A673 (cell line): ENCODE data around the gene FIBIN. TPM values are rescaled to one million over a fixed set of nuclear protein-coding genes. Genes with fewer than 3 reads are reported as not detected.

ENCODE experiments used
- BruUV-seq: library from RNA; stranded (reverse); fragments of 400-500 nt; replicated peaks from 2 replicates; lab custom pipeline; 2021; lab: Mats Ljungman, UMichigan
- CTCF ChIA-PET: fragments of 300-600 bp; sonication (Branson Sonifier 250); formaldehyde crosslinking; loops from one replicate; lab custom pipeline; 2022; ENCODE audit warnings: antibody characterized with exemption; lab: Charles Lee
- POLR2A ChIA-PET: fragments of 300-600 bp; sonication (Branson Sonifier 250); formaldehyde crosslinking; loops from one replicate; lab custom pipeline; 2022; ENCODE audit warnings: antibody characterized with exemption; ENCODE audit not compliant: low non-redundant PET; lab: Charles Lee
- DNase-seq: peaks from one replicate; pipeline ENCODE4 v3.0.0-alpha.2; 2015; ENCODE audit warnings: low spot score
- H3K27ac ChIP-seq: fragments of 200-600 bp; sonication (generic); 2 replicates; pipeline ENCODE4 v1.5.1; 2016; ENCODE audit warnings: mixed run types, low read depth, mild to moderate bottlenecking, mixed read lengths, antibody characterized with exemption, low read length; ENCODE audit not compliant: poor library complexity, severe bottlenecking
- H3K27me3 ChIP-seq: fragments of 200-600 bp; sonication (generic); replicated peaks from 2 replicates; pipeline ENCODE4 v1.6.1; 2017; ENCODE audit warnings: mixed run types, low read depth, mild to moderate bottlenecking, mixed read lengths, antibody characterized with exemption, low read length; ENCODE audit not compliant: insufficient read depth, poor library complexity
- H3K36me3 ChIP-seq: fragments of 200-600 bp; sonication (generic); 2 replicates; pipeline ENCODE4 v1.6.1; 2016; ENCODE audit warnings: mixed run types, mild to moderate bottlenecking, mixed read lengths, antibody characterized with exemption, low read length; ENCODE audit not compliant: insufficient read depth, poor library complexity, severe bottlenecking
- H3K4me1 ChIP-seq: fragments of 200-600 bp; sonication (generic); 2 replicates; pipeline ENCODE4 v1.6.1; 2017; ENCODE audit warnings: mixed run types, mild to moderate bottlenecking, mixed read lengths, antibody characterized with exemption, low read length; ENCODE audit not compliant: insufficient read depth, poor library complexity, severe bottlenecking
- H3K4me3 ChIP-seq: fragments of 200-600 bp; sonication (generic); 2 replicates; pipeline ENCODE4 v1.5.1; 2016; ENCODE audit warnings: low read depth, mixed run types, mild to moderate bottlenecking, mixed read lengths, low read length; ENCODE audit not compliant: poor library complexity, severe bottlenecking
- H3K9me3 ChIP-seq: fragments of 200-600 bp; sonication (generic); 2 replicates; pipeline ENCODE4 v1.6.1; 2016; ENCODE audit warnings: mixed run types, low read depth, mild to moderate bottlenecking, mixed read lengths, antibody characterized with exemption, low read length; ENCODE audit not compliant: poor library complexity, severe bottlenecking
- EZH2 ChIP-seq: fragments of 200-600 bp; sonication (generic); IDR thresholded peaks from 2 replicates; pipeline ENCODE4 v1.6.1; 2017; ENCODE audit warnings: borderline replicate concordance, low read depth, mild to moderate bottlenecking, mixed read lengths, antibody characterized with exemption, low read length; ENCODE audit not compliant: poor library complexity, severe bottlenecking
- intact Hi-C: fragments of 100-400 bp; cut with micrococcal nuclease; formaldehyde crosslinking; loops from one replicate; pipeline ENCODE4 v1.10.0; 2022; ENCODE audit not compliant: unreplicated experiment
- total RNA-seq: library from RNA; stranded (reverse); gene quantifications from 2 replicates; pipeline ENCODE4 v1.2.3, GENCODE V29; 2021
- TF ChIP-seq, protein P1 (sequence below): fragments of 300-800, 200-600 bp; sonication (generic); conservative IDR thresholded peaks from 2 replicates; pipeline ENCODE4 v1.5.1; 2017; ENCODE audit warnings: low read depth, mild to moderate bottlenecking, antibody characterized with exemption, low read length, moderate library complexity, mixed read lengths

The FIBIN gene
- total RNA-seq, 1 experiment from 2014 or later = 0.15 TPM

DNA sequence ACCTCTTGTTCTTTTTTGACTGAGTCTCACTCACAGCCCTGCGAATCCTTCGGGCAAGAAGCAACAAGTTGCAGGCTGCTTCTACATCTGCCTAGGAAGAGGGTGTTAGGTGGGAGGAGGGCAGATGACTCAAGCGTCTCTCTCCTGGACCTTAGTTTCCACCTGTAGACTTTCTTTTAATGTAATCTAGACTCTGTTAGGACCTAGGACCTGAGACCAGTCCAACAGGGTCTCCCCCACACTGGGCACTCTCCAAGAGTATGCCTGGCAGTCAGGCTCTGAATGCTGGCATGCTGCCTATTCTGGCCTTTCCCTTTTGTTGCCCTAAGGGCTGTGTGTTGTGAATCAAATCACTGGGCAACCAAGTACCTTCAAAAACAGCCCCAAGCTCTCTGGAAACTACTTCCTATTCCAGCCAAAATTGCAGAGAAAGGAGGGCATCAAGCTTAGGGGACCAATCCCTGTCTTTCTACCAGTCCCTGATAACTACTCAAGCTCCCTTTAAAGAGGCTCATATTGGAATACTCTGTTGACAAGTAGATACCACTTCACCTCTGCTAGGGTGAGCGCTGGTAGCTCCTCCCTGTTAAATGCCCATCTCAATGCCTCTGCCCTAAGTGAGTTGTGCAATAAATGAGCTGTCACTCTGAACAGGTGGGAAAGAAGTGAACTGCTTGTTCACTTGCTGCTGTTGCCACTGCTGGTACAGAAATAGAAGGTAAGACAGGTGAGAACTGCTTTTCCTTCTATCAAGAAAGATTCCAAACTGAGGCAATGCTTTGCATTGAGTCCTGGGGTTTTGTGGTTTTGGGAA is 46.6 kb downstream of the FIBIN start, which contains the start of gene BBOX1:
BBOX1 (plus strand) TSS at position 514 of the 814 bp plus-strand sequence. CDS start 14,616 bp downstream, outside the sequence.
- intact Hi-C loops = no loop called here
- TF ChIP-seq, protein P1, sequence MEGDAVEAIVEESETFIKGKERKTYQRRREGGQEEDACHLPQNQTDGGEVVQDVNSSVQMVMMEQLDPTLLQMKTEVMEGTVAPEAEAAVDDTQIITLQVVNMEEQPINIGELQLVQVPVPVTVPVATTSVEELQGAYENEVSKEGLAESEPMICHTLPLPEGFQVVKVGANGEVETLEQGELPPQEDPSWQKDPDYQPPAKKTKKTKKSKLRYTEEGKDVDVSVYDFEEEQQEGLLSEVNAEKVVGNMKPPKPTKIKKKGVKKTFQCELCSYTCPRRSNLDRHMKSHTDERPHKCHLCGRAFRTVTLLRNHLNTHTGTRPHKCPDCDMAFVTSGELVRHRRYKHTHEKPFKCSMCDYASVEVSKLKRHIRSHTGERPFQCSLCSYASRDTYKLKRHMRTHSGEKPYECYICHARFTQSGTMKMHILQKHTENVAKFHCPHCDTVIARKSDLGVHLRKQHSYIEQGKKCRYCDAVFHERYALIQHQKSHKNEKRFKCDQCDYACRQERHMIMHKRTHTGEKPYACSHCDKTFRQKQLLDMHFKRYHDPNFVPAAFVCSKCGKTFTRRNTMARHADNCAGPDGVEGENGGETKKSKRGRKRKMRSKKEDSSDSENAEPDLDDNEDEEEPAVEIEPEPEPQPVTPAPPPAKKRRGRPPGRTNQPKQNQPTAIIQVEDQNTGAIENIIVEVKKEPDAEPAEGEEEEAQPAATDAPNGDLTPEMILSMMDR = 0 out of 2 replicates have a peak, but pooled peaks have one; percentile 6
- TF ChIP-seq EZH2 = no peak
- Histone ChIP-seq H3K27ac (no peak within 1 kb of the TSS), H3K4me3 (no peak within 1 kb of the TSS), H3K27me3 (peaks cover 3% of the 10 kb centered on the region), H3K9me3 (peaks cover 6% of the 10 kb centered on the region), H3K4me1 (no peaks in the 10 kb centered on the region), H3K36me3 (no peaks in the 10 kb centered on the region)
- POLR2A ChIA-PET = no interaction called here
- DNase-seq = no peak
- CTCF ChIA-PET = no interaction called here
- no TSS peak for BruUV-seq

GRCh38 chr11:27041141-27041899 is 47.4 kb downstream of the FIBIN start:
- intact Hi-C loops = no loop called here
- no peak overlapping the region for H3K4me3 ChIP-seq
- no peaks in the 10 kb centered on the region for H3K4me1 ChIP-seq
- H3K27ac ChIP-seq = no peak overlapping the region
- ChIA-PET CTCF (no interaction called here), POLR2A (interaction anchor here (0.6 kb wide), 1 partner anchor 158 kb away, joined by 9 read pairs; no protein-coding TSS in a partner anchor)
- no TSS peak for BruUV-seq
- no peaks in the 10 kb centered on the region for H3K27me3 ChIP-seq
- no peaks in the 10 kb centered on the region for H3K9me3 ChIP-seq
- TF ChIP-seq, protein P1 = no peak
- TF ChIP-seq EZH2 = no peak
- no peaks in the 10 kb centered on the region for H3K36me3 ChIP-seq
- DNase-seq = peak; percentile 31

Other genes with a start within 250 kb of the FIBIN start
- gene BBOX1, start 46.7 kb downstream of the FIBIN start, total RNA-seq = not detected in 2 replicates